ENCODE results near the gene MFAP1.

Gene MFAP1

DNA sequence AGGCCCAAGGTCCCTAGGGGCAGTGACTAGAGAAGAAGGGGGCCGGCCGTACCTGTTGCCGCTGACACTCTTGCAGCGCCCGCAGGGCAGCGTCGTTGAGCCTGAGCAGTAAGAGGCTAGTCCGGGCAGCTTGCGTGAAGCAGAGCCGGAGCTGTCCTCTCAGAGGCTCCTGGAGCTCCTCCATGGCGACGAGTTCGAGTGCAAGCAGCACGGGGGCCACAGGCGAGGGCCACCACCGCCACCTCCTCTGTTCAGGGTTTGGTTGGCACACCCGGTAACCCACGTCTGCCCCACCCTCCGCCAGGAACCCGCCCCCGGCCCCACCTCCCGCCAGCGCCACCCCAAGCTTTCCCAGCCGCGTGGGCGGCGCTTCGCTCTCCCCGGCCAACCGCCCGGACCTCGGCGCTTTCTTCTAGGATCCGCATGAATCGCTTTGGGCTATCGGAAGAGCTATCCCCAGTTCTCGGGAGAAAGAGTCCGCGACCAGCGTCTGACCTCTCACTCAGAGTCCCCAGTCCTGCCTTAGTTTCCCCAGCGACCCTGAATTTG, 47.7 kb downstream of the MFAP1 start, which contains the start of gene ELL3:
TSS of gene ELL3 (minus strand) at position 249 of the 549 bp plus-strand sequence. CDS start at position 184, 65 bp downstream.
- TF ChIP-seq, protein P1, sequence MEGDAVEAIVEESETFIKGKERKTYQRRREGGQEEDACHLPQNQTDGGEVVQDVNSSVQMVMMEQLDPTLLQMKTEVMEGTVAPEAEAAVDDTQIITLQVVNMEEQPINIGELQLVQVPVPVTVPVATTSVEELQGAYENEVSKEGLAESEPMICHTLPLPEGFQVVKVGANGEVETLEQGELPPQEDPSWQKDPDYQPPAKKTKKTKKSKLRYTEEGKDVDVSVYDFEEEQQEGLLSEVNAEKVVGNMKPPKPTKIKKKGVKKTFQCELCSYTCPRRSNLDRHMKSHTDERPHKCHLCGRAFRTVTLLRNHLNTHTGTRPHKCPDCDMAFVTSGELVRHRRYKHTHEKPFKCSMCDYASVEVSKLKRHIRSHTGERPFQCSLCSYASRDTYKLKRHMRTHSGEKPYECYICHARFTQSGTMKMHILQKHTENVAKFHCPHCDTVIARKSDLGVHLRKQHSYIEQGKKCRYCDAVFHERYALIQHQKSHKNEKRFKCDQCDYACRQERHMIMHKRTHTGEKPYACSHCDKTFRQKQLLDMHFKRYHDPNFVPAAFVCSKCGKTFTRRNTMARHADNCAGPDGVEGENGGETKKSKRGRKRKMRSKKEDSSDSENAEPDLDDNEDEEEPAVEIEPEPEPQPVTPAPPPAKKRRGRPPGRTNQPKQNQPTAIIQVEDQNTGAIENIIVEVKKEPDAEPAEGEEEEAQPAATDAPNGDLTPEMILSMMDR (IDR thresholded peaks at IDR 0.05; ENCODE audit: control extremely low read depth, extremely low read depth, low read depth, missing control alignments) = no peak
- peak; percentile 72 for DNase-seq (ENCODE audit: extremely low spot score)
- ChIA-PET CTCF (interaction anchor here (0.7 to 3.5 kb wide), 10 partner anchors 11 to 60 kb away, joined by 3 to 59 read pairs (median 4); partner anchors contain the start of genes HYPK, MFAP1, SERF2 and SERINC4), POLR2A (interaction anchor here (0.5 to 2.2 kb wide), 10 partner anchors 10 to 936 kb away, joined by 3 to 15 read pairs (median 6); partner anchors contain the start of genes HYPK, MFAP1, SERF2 and SERINC4)

DNA sequence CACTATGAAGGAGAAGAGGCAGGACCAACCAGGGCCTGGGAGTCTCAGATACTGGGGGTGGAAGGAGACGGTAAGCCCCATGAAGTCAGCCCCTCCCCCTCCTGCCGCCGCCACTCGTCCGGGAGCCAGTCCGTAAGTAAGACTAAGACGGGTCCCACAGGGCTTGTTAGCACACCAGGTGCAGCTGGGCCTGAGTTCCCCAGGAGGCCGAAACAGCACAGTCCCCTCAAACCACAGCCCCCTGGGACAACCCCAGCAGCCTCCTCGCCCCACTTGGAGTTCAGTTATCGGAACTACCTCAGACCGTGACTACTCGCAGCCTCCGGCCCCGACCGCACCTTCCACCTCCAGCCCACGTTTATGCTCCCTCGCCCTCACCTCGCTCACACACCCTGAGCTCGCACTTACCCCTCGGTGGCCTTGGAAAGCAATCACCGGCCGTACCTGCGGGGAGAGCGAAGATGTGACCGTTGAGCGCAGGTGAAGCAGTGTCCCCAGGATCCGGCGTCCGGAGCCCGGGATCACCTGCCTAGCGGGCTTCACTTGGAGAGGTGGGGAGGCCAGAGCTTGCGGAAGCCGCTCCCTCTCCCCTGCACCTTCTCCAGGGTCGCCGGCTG, 48.3 kb downstream of the MFAP1 start:
- DNase-seq (ENCODE audit: extremely low spot score) = peak; percentile 80
- CTCF ChIA-PET = interaction anchor here (0.7 to 3.5 kb wide), 8 partner anchors 11 to 48 kb away, joined by 3 to 59 read pairs (median 6); partner anchors contain the start of genes HYPK, MFAP1, SERF2 and SERINC4
- POLR2A ChIA-PET = interaction anchor here (0.5 to 2.2 kb wide), 11 partner anchors 10 to 936 kb away, joined by 3 to 15 read pairs (median 5); partner anchors contain the start of genes HYPK, MFAP1, SERF2 and SERINC4
- TF ChIP-seq, protein P1 (IDR thresholded peaks at IDR 0.05; ENCODE audit: control extremely low read depth, extremely low read depth, low read depth, missing control alignments) = no peak

DNA sequence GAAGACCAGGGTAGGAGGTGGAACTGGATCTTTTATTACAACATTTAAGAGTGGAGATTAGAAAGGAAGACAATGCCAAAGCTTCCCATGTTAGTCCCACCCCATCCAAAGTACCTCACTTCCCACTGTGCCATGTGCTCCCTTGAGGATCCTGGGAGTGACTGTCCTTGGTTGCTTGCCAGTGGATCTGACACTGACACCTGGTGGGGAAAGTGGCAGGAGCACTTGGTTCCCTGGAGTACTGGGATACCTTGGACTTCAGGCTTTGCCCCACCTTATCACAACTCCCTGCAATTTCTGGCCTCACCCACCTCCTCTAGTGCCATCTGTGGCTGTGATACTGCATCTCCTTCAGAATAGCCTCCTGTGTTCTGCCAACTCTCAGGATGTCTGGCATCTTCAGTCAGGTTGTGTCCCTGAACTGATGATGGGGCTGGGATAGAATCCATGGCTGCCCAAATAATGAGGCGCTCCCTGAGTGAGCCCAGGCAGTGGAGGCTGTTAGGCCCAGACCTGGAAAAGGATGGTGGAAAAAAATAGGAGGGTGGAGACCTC, 49.0 kb downstream of the MFAP1 start:
- ChIA-PET CTCF (interaction anchor here (1.0 to 3.5 kb wide), 4 partner anchors 10 to 268 kb away, joined by 3 to 59 read pairs (median 12); partner anchors contain the start of gene SERF2), POLR2A (interaction anchor here (0.7 to 2.2 kb wide), 4 partner anchors 11 to 327 kb away, joined by 3 to 15 read pairs (median 4); partner anchors contain the start of genes HYPK and SERINC4)
- TF ChIP-seq, protein P1 (IDR thresholded peaks at IDR 0.05; ENCODE audit: control extremely low read depth, extremely low read depth, low read depth, missing control alignments) = peak; percentile 15
- no peak for DNase-seq (ENCODE audit: extremely low spot score)

DNA sequence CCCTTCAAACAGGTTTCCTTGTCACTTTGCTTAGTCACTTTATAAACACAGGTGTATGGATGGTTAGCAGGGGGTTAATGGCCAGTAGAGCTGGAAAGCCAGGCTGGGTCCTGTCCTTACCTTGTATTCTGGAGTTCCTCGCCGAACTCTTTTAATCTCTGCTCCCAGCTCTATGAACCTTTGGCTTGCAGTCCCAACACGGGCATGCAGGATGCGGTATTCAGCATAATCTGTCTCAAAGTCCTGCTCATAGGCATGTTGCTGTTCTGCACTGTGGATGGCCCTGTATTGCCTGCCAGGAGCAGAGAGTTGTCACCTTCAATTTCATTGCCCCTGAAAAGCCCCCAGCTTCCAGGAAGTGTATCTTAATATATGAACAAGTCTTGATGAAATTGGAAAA, 50.4 kb downstream of the MFAP1 start:
- DNase-seq (ENCODE audit: extremely low spot score) = no peak
- ChIA-PET POLR2A (interaction anchor here (0.9 kb wide), 1 partner anchor 24 kb away, joined by 5 read pairs; no protein-coding TSS in a partner anchor), CTCF (interaction anchor here (0.9 to 1.4 kb wide), 2 partner anchors 9 to 21 kb away, joined by 4 to 5 read pairs; no protein-coding TSS in a partner anchor)
- TF ChIP-seq, protein P1 (IDR thresholded peaks at IDR 0.05; ENCODE audit: control extremely low read depth, extremely low read depth, low read depth, missing control alignments) = no peak

DNA sequence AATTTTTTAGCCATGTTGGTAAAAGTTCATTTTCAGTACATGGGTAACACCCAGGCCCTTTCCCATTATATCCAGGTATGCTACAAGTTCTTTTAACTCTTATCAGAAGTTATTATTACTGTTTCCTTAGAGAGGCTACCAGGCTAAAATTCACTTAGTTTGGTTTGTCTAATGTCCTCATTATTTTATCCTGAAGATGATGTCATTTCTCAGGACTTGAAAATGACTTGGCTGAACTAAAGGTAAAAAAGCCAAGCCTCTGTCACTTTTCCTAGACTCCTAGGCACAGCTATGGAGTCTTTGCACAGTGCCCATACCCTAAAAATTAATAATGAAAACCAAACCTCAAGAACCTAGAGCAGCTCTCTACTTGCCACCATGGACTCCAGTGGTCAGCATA, 51.9 kb downstream of the MFAP1 start:
- no peak for DNase-seq (ENCODE audit: extremely low spot score)
- ChIA-PET CTCF (interaction anchor here (1.1 to 1.6 kb wide), 2 partner anchors 13 to 14 kb away, joined by 3 to 4 read pairs; no protein-coding TSS in a partner anchor), POLR2A (interaction anchor here (0.6 kb wide), 1 partner anchor 35 kb away, joined by 3 read pairs; no protein-coding TSS in a partner anchor)
- TF ChIP-seq, protein P1 (IDR thresholded peaks at IDR 0.05; ENCODE audit: control extremely low read depth, extremely low read depth, low read depth, missing control alignments) = no peak

DNA sequence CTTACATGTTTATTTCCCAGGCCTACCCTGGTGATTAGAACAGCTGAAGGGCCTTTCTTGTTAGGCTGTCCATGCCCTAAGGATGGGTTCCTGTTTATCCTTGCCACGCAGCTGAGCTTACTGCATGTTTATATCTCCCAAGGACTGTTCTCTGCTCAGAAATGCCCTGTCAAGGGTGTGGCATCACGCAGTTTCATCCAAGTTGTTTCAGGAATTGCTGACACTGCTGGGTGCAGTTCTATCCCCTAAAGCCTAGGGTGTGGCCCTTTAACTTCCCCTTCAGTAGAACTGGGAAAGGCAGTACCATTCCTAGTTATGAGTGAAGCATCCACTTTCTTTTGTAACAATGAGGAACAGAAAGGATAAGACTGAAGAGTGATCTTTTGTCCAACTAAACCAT, 52.7 kb downstream of the MFAP1 start:
- TF ChIP-seq, protein P1 (IDR thresholded peaks at IDR 0.05; ENCODE audit: control extremely low read depth, extremely low read depth, low read depth, missing control alignments) = no peak
- DNase-seq (ENCODE audit: extremely low spot score) = no peak
- ChIA-PET POLR2A (interaction anchor here (2.5 kb wide), 1 partner anchor 23 kb away, joined by 7 read pairs; no protein-coding TSS in a partner anchor), CTCF (interaction anchor here (0.9 to 3.2 kb wide), 7 partner anchors 12 to 38 kb away, joined by 3 to 17 read pairs (median 4); partner anchors contain the start of gene SERINC4)
